ENCODE measurements around the gene HBQ1.
"Not testable (repeated sequence)": the region's sequence is repeated elsewhere in the genome, so short reads cannot be mapped to it uniquely, and the experiment has no call there.

HBQ1 gene

DNA sequence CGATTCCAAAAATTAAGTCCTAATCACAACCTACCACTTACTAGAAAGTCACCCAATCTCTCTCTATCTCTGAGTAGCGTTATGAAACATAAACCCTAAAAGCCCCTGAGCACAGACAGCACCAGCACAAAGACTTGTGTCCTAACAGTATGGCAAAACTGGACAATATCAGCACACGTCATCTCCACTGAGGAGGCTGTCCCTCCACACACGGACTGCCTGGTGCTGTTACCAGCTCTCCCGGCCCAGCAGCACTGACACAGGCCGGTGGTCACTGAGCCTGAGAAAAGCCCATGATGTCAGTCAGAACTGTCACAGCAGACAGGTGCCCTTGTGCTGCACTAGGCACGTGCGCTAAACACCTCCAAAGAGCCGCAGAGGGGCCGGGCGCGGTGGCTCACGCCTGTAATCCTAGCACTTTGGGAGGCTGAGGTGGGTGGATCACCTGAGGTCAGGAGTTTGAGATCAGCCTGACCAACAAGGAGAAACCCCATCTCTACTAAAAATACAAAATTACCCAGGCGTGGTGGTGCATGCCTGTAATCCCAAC, 31.4 kb downstream of the HBQ1 start:
- not testable (repeated sequence) for DNase-seq

DNA sequence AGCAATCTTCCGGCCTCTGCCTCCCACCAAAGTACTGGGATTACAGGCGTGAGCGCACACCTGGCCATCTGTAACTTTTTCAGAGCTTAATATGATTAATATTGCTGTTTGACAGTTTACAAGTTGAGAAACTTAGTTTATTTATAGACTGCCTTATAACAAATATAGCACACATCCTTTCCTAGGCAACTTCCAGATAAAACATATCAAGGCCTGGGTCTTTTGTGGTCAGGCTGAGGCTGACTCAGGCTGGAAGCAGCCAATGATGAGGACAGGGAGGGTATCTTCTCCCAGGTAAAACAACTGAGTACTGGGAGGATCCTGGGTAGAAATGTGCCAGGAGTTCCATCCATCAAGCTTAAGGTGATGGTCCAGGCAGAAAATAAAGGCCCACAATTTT, 32.7 kb downstream of the HBQ1 start:
- no peak for DNase-seq

DNA sequence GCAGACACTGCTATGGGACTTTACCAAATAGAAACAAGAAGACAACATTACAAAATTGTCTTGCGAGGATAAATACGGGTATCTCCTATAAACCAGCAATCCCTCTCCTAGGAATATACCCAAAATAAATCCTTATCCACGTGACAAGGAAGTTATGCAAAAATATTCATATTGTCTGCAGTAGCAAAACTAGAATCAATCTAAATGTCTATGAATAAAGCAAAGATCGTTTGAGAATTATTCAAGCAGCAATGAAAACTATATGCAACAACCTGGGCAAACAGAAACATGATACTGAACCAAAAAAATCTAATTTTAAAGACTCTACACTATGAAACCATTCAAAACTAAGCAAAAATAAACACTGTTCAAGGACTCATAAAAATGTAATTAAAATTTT, 39.8 kb downstream of the HBQ1 start:
- DNase-seq, result no peak

DNA sequence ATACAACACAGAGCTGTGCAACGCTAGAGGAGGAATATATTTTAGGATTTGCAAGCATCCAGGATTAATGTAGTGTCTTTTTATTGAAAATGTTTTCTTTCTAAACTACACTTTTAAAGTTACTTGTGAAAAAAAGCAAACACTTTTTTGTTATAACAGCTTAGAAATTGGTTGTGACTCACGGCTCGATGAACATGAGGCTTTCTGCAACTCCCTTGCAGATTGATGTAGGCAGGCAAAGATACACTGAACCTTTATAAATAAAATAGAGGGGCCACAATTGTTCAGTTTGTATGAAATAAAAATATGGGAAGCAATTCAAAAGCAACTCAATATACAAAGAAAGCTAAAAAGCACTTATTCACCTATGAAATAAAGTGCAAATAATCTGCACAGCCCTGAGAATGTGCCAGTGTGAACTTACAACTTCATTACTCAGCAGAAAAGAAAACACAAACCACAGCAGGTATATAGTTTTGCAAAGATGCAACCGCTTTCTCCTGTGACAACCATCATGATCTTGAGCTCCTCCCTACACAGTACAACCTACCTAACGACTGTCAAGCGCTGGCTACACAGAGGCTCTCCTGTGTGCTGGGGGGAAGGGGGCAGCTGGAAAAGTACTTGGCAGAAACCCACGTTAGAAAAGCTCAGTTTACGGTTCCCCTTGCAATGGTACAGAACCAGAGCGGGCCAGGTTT, 48.0 kb downstream of the HBQ1 start:
- DNase-seq, result peak in 1 of 2 experiments; percentile 30

DNA sequence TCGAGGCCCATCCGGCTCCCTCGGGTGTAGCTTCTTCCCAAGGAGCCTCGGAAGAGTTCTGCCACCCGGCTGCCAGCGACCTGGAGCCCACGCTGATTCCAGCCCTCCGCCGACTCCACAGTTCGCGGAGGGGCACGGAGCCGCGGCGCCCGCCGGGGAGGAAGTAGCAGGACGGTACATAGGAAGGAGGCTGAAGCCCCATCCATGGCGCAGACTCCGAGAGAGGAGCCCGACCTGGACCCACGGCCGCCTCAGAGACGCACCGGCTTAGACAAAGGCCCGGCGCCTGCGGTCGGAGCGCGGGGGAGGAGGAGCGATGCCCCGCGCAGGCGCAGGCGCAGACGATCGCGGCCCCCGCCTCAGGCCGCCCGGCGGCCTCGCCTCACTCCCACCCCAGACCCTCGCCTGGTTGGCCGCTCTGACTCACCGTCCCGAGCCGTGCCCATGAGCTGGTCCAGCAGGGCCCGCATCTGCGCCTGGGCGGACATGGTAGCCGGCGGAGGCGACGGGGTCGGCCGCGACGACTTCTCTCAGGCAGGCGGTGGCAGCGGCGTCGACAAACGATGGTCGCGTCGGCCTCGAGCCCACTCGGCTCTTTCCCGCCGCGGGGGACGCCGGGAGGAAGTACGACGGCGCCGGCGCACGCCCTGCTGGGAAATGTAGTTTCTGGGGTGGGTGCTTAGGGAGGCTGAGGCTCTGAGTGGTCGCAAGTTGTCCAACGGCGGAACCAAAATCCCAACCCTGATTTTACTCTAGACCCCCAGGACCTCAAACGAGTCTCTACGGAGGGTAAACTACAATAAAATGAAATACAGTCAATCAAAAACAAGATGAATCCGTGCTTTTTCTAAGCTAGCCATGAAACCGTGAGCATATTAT, 48.8 kb downstream of the HBQ1 start, which contains the start of gene LUC7L:
Gene LUC7L, minus strand, starts transcription at position 598 of the 879 bp plus-strand sequence. Its CDS starts 110 bp downstream, at position 488.
- DNase-seq, result peak; percentile 72 to 89

DNA sequence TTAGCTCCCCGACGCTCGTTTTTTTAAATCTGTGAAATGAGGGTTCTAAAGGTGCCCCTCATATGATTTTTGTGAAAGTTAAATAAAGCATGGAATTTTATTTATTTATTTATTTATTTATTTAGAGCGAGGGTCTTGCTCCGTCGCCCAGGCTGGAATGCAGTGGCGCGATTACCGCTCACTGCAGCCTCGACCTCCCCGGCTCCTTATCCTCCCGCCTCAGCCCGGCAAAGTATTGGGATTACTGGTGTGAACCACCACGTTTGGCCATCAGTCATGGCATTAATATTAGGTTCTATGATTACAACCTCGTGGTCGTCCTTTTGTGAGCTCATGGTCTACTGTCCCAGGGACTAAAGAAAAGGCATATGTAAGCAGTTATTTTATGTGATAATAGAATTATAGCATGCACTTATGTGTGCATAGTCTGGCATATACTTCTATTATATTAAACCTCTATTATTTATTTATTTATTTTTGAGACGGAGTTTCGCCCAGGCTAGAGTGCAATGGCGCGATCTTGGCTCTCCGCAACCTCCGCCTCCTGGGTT, 49.5 kb downstream of the HBQ1 start:
- no peak for DNase-seq

DNA sequence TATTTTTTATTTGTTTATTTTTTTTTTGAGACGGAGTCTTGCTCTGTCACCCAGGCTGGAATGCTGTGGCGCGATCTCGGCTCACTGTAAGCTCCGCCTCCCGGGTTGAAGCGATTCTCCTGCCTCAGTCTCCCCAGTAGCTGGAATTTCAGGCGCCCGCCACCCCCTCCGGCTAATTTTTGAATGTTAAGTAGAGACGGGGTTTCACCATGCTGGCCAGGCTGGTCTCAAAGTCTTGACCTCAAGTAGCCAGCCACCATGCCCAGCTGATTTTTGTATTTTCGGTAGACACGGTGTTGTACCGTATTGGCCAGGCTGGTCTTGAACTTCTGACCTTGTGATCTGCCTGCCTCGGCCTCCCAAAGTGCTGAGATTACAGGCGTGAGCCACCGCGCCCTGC, 50.1 kb downstream of the HBQ1 start:
- DNase-seq, result not testable (repeated sequence)
